HepG2 (cell line): ENCODE measurements around the gene THEM5.

Experiments
- CTCF ChIP-seq: sonication (generic); formaldehyde crosslinking; IDR thresholded peaks from 2 replicates; pipeline ENCODE4 v1.5.0; 2020; ENCODE audit warnings: mild to moderate bottlenecking, missing genetic modification reagents, moderate library complexity
- POLR2AphosphoS5 ChIP-seq: IDR thresholded peaks from 2 replicates; pipeline ENCODE4 v1.6.1; 2012; ENCODE audit warnings: low read depth, low read length
- TAF1 ChIP-seq: sonication (generic); formaldehyde crosslinking; IDR thresholded peaks from 2 replicates; pipeline ENCODE4 v1.4.0; 2020; ENCODE audit warnings: missing genetic modification reagents
- ZFP36L2 ChIP-seq: sonication (generic); formaldehyde crosslinking; IDR thresholded peaks from 2 replicates; pipeline ENCODE4 v1.4.0; 2020; ENCODE audit warnings: missing genetic modification reagents
- ZHX1 ChIP-seq: sonication (generic); formaldehyde crosslinking; IDR thresholded peaks from 2 replicates; pipeline ENCODE4 v1.8.1; 2022; ENCODE audit warnings: low read depth, mild to moderate bottlenecking, missing genetic modification reagents
- ZNF207 ChIP-seq: fragments of 450-650 bp; IDR thresholded peaks from 2 replicates; pipeline ENCODE4 v1.6.1; 2016; ENCODE audit warnings: antibody characterized with exemption, borderline replicate concordance
- ZNF281 ChIP-seq: sonication (generic); formaldehyde crosslinking; IDR thresholded peaks from 2 replicates; pipeline ENCODE4 v1.4.0; 2020; ENCODE audit warnings: missing genetic modification reagents, borderline replicate concordance
- TF ChIP-seq, protein P1 (sequence below): sonication (generic); formaldehyde crosslinking; IDR thresholded peaks from 2 replicates; pipeline ENCODE4 v1.5.1; 2020; ENCODE audit warnings: missing genetic modification reagents, mild to moderate bottlenecking, borderline replicate concordance

DNA sequence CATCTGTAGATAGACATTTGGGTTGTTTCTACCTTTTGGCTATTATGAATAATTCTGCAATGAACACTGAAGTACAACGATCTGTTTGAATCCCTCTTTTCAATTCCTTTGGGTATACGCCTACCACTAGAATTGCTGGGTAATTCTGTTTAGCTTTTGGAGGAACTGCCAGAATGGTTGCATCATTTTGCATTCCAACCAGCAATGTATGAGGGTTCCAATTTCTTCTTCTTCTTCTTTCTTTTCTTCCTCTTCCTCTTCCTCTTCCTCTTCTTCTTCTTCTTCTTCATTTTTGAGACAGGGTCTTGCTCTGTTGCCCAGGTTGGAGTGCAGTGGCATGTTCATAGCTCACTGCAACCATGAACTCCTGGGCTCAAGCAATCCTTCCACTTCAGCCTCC is 13.8 kb upstream of the THEM5 start:
- TF ChIP-seq CTCF (CRISPR knock-in tag) (no peak), ZFP36L2 (no peak), POLR2AphosphoS5 (no peak), ZNF281 (no peak), ZHX1 (CRISPR knock-in tag) (no peak), ZNF207 (no peak), TAF1 (no peak)
- TF ChIP-seq, protein P1, sequence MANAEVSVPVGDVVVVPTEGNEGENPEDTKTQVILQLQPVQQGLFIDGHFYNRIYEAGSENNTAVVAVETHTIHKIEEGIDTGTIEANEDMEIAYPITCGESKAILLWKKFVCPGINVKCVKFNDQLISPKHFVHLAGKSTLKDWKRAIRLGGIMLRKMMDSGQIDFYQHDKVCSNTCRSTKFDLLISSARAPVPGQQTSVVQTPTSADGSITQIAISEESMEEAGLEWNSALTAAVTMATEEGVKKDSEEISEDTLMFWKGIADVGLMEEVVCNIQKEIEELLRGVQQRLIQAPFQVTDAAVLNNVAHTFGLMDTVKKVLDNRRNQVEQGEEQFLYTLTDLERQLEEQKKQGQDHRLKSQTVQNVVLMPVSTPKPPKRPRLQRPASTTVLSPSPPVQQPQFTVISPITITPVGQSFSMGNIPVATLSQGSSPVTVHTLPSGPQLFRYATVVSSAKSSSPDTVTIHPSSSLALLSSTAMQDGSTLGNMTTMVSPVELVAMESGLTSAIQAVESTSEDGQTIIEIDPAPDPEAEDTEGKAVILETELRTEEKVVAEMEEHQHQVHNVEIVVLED: no peak
